ENCODE measurements around the gene CCDC184.

Gene CCDC184

DNA sequence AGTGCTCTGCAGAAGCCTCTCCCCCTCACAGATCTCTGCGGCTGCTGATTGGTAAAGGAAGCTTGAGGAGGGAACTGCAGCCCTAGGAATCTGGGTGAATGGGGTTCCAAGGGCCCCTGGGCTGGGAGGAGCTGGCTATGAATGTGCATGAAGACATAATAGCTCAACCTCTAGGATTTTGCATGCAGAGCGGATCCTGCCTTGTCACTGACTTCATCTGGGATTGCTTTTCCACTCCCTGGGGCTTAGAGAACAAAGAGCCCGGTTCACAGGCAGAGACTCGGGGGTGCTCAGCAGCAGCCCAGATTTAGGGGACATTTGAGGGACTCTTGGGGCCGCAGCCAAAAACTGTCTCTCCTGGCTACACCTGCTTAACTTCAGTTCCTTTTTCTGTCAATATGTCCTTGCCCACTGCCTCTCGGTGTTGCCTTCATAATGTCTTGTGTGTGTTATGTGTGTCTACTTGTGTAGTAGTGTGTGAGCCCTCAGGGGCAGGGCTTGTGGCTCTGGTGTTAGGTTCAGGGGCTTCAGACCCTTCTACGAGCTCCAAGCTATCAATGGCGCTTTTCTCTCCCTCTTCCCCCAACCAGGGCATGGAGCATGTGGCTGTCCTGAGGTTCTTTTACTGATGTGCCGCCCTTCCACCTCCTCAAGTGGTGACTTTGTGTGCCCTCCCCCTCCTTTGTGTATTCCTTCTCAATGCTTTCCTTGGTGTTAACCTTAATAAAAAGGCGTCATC lies 1.9 kb downstream of the CCDC184 start:
- no peak overlapping the region for H3K4me3 ChIP-seq (ENCODE audit: insufficient read depth, low read length, poor library complexity, severe bottlenecking)
- no peaks in the 10 kb centered on the region for H3F3A ChIP-seq (ENCODE audit: insufficient read depth)
- H3K4me2 ChIP-seq (ENCODE audit: low read depth, low read length, poor library complexity, severe bottlenecking), result no peak overlapping the region
- H3K9me3 ChIP-seq (ENCODE audit: insufficient read depth, low read length), result no peaks in the 10 kb centered on the region
- H3K9ac ChIP-seq (ENCODE audit: low read length), result no peak overlapping the region
- H2AFZ ChIP-seq (ENCODE audit: low read depth, low read length, severe bottlenecking), result no peak overlapping the region
- TF ChIP-seq, protein P1, sequence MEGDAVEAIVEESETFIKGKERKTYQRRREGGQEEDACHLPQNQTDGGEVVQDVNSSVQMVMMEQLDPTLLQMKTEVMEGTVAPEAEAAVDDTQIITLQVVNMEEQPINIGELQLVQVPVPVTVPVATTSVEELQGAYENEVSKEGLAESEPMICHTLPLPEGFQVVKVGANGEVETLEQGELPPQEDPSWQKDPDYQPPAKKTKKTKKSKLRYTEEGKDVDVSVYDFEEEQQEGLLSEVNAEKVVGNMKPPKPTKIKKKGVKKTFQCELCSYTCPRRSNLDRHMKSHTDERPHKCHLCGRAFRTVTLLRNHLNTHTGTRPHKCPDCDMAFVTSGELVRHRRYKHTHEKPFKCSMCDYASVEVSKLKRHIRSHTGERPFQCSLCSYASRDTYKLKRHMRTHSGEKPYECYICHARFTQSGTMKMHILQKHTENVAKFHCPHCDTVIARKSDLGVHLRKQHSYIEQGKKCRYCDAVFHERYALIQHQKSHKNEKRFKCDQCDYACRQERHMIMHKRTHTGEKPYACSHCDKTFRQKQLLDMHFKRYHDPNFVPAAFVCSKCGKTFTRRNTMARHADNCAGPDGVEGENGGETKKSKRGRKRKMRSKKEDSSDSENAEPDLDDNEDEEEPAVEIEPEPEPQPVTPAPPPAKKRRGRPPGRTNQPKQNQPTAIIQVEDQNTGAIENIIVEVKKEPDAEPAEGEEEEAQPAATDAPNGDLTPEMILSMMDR (IDR thresholded peaks at IDR 0.05; ENCODE audit: insufficient read depth, low read length, poor library complexity, severe bottlenecking), result no peak
- no peak for TF ChIP-seq EZH2phosphoT487 (conservative IDR thresholded peaks at IDR 0.05; ENCODE audit: low read length)
- H4K20me1 ChIP-seq (ENCODE audit: low read depth, low read length), result no peaks in the 10 kb centered on the region
- H3K9me2 ChIP-seq (replicated peaks; ENCODE audit: insufficient read depth, low read length), result no peaks in the 10 kb centered on the region
- H3K27me3 ChIP-seq (ENCODE audit: low read length), result no peaks in the 10 kb centered on the region
- H3K27ac ChIP-seq (ENCODE audit: low read depth, low read length), result no peak overlapping the region
- H3K79me2 ChIP-seq (ENCODE audit: insufficient read depth, low read length), result no peaks in the 10 kb centered on the region
- no peaks in the 10 kb centered on the region for H3K36me3 ChIP-seq (ENCODE audit: low read length)

DNA sequence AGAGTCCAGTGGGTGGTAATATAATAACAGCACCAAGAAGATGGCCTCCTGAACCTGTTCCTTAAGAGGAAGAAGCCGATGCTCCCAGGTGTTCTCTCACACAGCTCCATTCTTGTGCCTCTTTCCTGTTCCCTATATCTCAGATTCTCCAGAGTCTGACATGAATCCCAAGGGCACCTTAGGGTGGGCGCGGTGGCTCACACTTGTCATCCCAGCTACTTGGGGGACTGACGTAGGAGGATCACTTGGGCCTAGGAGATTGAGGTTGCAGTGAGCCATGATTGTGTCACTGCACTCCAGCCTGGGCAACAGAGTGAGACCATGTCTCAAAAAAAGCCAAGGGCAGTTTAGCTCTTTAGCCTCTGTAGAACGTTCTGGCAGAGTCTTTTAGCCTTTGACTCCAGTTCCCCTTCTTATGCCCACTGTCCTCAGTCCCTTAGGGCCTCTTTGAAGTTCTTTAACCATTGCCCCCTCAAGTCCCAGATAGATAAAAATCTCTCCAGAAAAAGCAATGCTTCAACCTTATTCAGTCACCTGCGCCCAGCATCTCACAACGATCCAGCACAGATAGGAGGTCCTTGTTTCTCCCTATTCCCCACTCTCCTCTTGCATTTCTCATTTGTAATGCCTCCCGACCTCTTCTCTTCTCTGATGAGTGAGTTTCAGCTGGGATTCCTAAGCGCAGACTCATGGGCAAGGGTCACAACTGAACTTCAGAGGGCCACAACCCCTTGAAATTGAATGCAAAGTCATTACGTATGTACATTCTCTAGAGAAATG lies 4.7 kb downstream of the CCDC184 start:
- no peaks in the 10 kb centered on the region for H3K9me2 ChIP-seq (replicated peaks; ENCODE audit: insufficient read depth, low read length)
- no peaks in the 10 kb centered on the region for H3K9me3 ChIP-seq (ENCODE audit: insufficient read depth, low read length)
- H3K27me3 ChIP-seq (ENCODE audit: low read length), result no peaks in the 10 kb centered on the region
- no peaks in the 10 kb centered on the region for H4K20me1 ChIP-seq (ENCODE audit: low read depth, low read length)
- no peak overlapping the region for H3K4me3 ChIP-seq (ENCODE audit: insufficient read depth, low read length, poor library complexity, severe bottlenecking)
- no peak overlapping the region for H2AFZ ChIP-seq (ENCODE audit: low read depth, low read length, severe bottlenecking)
- H3K4me2 ChIP-seq (ENCODE audit: low read depth, low read length, poor library complexity, severe bottlenecking), result no peak overlapping the region
- H3K9ac ChIP-seq (ENCODE audit: low read length), result no peak overlapping the region
- no peak overlapping the region for H3K27ac ChIP-seq (ENCODE audit: low read depth, low read length)
- H3K79me2 ChIP-seq (ENCODE audit: insufficient read depth, low read length), result no peaks in the 10 kb centered on the region
- TF ChIP-seq EZH2phosphoT487 (conservative IDR thresholded peaks at IDR 0.05; ENCODE audit: low read length), result no peak
- TF ChIP-seq, protein P1 (IDR thresholded peaks at IDR 0.05; ENCODE audit: insufficient read depth, low read length, poor library complexity, severe bottlenecking), result no peak
- H3F3A ChIP-seq (ENCODE audit: insufficient read depth), result no peaks in the 10 kb centered on the region
- no peaks in the 10 kb centered on the region for H3K36me3 ChIP-seq (ENCODE audit: low read length)

DNA sequence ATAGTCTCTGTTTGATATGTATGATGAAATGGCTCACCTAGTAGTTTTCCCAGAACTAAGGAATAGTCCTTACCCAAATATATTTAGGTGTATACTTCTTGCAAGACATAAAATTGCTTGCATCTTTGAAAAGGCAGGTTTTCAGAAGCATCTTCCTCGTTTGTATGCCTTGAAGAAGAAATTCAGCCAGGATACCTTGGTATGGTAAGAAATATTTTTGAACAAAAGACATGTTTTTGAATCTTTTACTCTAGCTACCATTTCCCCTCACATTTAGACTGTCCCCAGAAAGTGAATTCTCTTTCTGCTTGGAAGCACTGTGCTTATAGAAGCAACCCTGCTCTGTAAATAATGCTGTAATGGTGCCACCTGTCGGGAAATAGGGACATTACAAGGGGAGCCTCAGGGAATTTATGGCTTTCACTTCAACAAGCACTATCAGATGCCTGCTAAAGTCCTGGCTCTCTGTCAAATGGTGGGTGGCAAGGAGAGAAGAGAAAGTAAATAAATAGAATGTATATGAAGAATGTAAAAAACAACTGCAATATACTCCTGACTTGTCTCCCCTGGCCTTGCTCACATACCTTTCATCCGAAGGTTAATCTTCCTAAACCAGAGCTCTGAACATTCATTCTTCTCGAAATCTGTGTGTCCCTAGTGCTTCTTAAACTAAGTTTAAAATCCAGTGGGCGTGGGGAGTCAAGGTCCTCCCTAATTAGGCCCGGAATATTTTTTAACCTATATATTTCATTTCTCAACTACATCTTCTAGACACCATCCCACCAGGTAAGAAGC lies 6.1 kb downstream of the CCDC184 start:
- Histone ChIP-seq H3K79me2 (ENCODE audit: insufficient read depth, low read length) (no peaks in the 10 kb centered on the region), H3K9ac (ENCODE audit: low read length) (no peak overlapping the region), H3K36me3 (ENCODE audit: low read length) (no peaks in the 10 kb centered on the region), H3F3A (ENCODE audit: insufficient read depth) (no peaks in the 10 kb centered on the region), H4K20me1 (ENCODE audit: low read depth, low read length) (no peaks in the 10 kb centered on the region), H3K9me2 (replicated peaks; ENCODE audit: insufficient read depth, low read length) (no peaks in the 10 kb centered on the region), H3K4me3 (ENCODE audit: insufficient read depth, low read length, poor library complexity, severe bottlenecking) (no peak overlapping the region), H3K4me2 (ENCODE audit: low read depth, low read length, poor library complexity, severe bottlenecking) (no peak overlapping the region), H3K27ac (ENCODE audit: low read depth, low read length) (no peak overlapping the region), H3K27me3 (ENCODE audit: low read length) (no peaks in the 10 kb centered on the region), H3K9me3 (ENCODE audit: insufficient read depth, low read length) (no peaks in the 10 kb centered on the region), H2AFZ (ENCODE audit: low read depth, low read length, severe bottlenecking) (no peak overlapping the region)
- TF ChIP-seq, protein P1 (IDR thresholded peaks at IDR 0.05; ENCODE audit: insufficient read depth, low read length, poor library complexity, severe bottlenecking), result peak; percentile 81
- no peak for TF ChIP-seq EZH2phosphoT487 (conservative IDR thresholded peaks at IDR 0.05; ENCODE audit: low read length)

Measured in SU-DHL-6 (cell line).